Mononuclear cell (primary cell): ENCODE data around the gene STX8. TPM values are rescaled to one million over a fixed set of nuclear protein-coding genes. Genes with fewer than 3 reads are reported as not detected.

Experiments
- H3K27me3 ChIP-seq: 2 replicates; pipeline ENCODE4 v1.6.0; 2011; ENCODE audit warnings: low read length, control low read depth; ENCODE audit not compliant: insufficient read depth
- H3K4me1 ChIP-seq: 2 replicates; pipeline ENCODE4 v1.5.1; 2011; ENCODE audit warnings: mild to moderate bottlenecking, low read length, control low read depth; ENCODE audit not compliant: insufficient read depth
- H3K4me3 ChIP-seq: 2 replicates; pipeline ENCODE4 v1.5.1; 2011; ENCODE audit warnings: mild to moderate bottlenecking, low read length, moderate library complexity
- H3K9me3 ChIP-seq: 2 replicates; pipeline ENCODE4 v1.5.1; 2011; ENCODE audit warnings: low read depth, mild to moderate bottlenecking, control low read depth, low read length
- total RNA-seq: library from RNA; depleted of rRNA; stranded (reverse); fragments of >200 nt; gene quantifications from one replicate; pipeline ENCODE4 v1.2.3, GENCODE V29; 2012

The STX8 gene
- total RNA-seq, 1 donor: 67.8 TPM

DNA sequence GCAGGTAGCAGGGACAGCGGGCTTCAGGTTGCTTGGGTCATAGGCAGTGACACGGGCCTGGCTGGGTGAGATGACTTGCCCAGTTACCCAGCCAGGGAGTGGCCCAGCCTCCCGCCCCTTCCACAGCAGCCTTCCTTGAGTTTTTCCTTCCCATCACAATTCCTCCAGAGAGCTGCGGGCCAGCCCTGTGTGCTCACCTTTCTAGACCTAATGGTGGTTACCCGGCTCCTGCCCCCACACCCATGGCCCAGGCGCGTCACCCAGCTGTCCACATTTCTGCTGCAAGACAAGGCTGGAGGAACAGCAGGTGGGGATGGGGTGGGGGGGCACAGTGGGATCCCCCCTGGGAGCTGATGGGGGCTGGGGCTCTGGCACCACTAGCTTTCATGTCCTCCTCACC, 351.1 kb downstream of the STX8 start:
- Histone ChIP-seq H3K9me3 (no peaks in the 10 kb centered on the region), H3K4me3 (no peak overlapping the region), H3K27me3 (no peaks in the 10 kb centered on the region), H3K4me1 (peaks cover 4% of the 10 kb centered on the region)

DNA sequence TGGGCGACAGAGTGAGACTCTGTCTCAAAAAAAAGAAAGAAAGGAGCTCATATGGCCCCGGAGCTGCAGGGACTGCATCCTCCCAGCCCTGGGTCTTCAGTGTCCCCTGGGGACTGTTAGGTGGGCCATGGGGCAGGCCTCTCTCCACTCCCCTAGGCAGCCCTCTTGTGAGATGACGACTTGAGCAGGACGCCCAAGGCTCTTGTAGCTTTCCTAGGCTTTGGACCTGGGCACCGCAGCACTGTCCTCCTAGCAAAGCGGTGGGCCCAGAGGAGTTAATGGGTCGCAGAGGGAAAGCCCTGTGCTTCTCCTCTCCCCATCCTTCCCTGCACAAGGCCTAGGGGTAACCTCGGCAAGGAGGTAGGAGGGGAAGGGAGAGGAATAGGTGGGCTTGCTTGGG, 352.1 kb downstream of the STX8 start:
- Histone ChIP-seq H3K4me1 (peaks cover 4% of the 10 kb centered on the region), H3K9me3 (no peaks in the 10 kb centered on the region), H3K27me3 (no peaks in the 10 kb centered on the region), H3K4me3 (no peak overlapping the region)

DNA sequence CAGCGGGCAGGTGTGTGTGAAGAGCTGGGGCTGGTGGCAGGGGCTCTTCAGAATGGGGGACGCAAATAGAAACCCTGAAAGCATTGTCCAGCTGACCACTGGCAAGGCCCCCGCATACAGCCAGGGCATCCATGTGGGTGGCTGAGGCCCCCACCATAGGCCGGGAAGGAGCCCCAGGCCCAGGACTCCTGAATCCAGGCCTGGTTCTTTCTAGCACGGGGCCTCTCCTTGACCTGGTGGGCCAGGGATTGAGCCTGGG, 353.8 kb downstream of the STX8 start:
- no peaks in the 10 kb centered on the region for H3K27me3 ChIP-seq

DNA sequence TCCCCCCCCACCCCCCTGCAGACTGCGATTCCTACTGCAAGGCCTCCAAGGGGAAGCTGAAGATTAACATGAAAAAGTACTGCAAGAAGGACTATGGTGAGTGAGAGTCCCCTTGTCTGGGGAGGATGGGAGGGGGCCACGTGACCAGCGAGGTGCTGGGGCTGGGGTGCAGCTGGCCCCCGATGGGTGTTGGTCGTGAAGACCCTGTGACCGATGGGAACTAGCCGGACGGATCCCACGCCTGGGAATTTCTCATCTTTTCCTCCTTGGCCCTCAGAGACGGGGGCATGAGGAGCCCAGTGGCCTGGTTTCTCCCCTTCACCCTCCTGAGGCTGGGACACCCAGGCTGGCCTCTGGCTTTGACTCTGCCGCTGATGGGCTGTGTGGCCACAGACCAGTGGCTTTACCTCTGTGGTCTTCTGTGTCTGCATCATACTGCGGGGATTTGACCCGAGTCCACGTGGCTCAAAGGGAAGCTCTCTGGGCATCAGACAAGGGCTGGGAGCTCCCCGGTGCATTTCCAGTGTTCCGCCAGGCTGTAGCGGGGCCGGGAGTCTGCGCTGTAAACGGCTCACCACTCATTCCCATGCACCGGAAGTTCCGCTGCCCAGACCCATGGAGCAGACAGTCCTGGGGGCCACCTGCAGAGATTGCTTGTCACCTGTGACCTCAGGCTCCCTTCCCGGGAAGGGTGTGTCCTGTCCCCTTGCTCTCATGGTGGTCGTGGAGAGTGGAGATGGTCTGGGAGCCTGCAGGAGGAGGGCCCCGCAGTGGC, 354.3 kb downstream of the STX8 start:
- no peak overlapping the region for H3K4me3 ChIP-seq
- H3K27me3 ChIP-seq: no peaks in the 10 kb centered on the region
- peaks cover under 1% of the 10 kb centered on the region for H3K4me1 ChIP-seq
- peaks cover under 1% of the 10 kb centered on the region for H3K9me3 ChIP-seq

More for the DNA sequence above, 353.8 kb downstream of the STX8 start:
- no peak overlapping the region for H3K4me3 ChIP-seq
- H3K9me3 ChIP-seq: no peaks in the 10 kb centered on the region
- peaks cover 4% of the 10 kb centered on the region for H3K4me1 ChIP-seq

DNA sequence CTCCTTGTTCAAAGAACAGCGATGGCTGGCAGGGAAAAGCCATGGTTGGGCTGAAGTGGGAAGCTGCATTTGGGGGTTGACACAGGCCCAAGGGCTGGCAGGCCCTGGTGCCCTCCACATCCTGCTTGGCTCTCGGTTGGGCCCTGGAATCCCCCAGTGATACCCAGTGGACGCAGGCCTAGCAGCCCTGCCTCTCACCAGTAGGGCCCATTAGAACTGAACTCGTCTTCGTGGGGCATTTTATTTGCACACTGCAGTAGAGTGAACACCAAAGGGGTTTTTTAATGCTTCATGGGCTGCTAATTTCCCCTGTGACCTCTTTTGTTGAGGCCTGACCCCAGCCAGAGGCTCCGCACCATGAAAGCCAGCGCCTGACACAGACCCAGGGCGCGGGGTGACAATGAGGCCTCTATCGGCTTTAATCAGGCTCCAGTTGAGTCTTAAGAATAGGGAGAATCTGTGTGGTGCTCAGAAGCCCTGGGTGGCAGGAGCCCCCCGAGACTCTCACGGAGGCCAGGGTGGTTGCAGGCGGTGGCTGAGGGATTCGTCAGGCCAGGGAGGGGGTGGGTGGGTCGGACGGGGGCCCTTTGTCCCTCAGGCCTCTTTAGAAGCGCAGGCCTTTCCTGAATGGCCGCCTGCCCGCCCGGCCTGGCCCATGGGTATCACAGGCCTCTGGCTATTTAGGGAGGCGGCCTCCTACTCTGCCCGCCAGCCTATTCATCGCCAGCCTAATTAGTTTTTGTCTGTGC, 355.0 kb downstream of the STX8 start:
- Histone ChIP-seq H3K27me3 (no peaks in the 10 kb centered on the region), H3K9me3 (peaks cover 8% of the 10 kb centered on the region)

DNA sequence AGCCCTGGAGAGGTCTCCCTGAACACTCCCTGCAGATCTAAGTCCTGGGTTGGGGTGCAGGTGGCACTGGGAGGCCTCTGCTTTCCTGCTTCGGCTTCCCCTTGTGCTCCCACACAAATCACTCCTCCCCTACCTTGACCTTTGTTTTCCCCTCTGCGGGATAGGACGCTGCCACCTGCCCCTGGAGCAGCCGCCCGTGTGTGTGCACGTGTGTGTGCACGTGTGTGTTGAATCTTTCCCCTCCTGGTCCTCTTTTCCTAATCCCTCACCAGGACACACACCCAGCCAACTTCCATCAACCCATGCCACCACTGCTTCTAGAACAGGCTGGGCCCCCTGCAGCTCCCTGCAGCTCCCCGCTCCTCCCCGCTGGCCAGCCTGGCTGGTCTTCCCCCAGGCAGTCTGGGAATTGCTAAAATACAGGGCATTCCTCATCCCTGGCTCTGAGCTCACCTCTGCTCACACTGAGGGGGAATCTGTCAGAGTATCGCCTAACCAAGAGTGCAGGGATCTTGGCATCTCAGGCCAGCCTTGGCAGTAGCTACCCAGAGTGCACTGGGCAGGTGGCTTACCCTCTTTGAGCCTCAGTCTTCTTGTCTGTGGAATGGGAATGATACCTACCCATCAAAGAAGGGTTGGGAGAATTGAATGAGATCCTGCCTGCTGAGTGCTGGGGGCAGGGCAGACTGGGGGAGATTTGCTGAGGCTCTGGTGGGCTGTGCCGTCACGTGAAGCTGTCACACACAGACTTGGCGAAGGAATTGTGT, 355.8 kb downstream of the STX8 start:
- H3K27me3 ChIP-seq: no peaks in the 10 kb centered on the region
- H3K4me3 ChIP-seq: no peak overlapping the region
- no peaks in the 10 kb centered on the region for H3K4me1 ChIP-seq
- peaks cover 12% of the 10 kb centered on the region for H3K9me3 ChIP-seq

More for the DNA sequence above, 355.0 kb downstream of the STX8 start:
- Histone ChIP-seq H3K4me1 (no peaks in the 10 kb centered on the region), H3K4me3 (no peak overlapping the region)

DNA sequence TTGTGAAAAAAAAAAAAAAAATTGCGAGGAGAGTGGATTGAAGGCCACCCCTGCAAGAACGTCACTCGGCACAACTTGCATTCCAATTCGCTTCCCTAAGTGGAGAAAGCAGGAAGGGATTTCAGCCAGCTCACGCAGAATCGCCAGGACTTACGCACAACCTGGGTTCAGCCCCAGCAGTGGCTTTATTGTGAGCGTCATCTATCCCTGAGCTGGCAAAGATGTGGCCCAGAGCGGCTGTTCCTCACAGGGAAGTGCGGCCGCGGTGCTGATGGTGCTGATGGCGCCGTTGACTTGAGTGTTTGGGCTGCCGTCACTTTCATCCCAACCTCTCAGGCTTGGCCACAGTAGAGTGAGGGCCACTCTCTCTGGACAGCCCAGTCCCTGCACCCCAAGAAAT, 356.7 kb downstream of the STX8 start:
- Histone ChIP-seq H3K27me3 (no peaks in the 10 kb centered on the region), H3K4me3 (no peak overlapping the region), H3K4me1 (no peaks in the 10 kb centered on the region), H3K9me3 (peaks cover 12% of the 10 kb centered on the region)

DNA sequence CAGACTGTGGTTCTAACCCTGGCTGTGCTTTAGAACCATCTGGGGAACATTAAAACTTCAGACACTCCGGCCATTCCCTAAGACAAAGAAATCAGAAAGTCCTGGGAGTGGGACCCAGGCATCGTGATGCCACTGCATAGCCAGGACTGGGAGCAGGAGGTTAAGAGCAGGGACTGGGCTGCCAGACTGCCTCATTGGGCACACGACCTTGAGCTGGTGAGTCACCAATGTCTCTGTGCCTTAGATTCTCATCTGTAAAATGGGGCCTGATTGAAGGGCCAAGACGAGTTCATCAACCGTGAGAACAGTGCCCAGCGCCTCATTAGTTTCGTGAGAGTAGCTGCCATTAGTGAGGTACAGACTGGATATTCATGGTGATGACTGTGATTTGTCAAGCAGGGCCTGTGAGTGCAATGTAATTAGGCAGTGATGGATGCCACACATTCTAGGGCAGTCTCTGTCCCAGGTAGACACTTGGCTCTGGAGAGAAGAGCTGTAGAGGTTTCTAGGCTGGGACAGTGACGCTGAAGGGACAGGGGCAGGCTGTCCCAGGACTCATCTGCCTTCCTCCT, 357.5 kb downstream of the STX8 start:
- Histone ChIP-seq H3K9me3 (peaks cover 12% of the 10 kb centered on the region), H3K27me3 (no peaks in the 10 kb centered on the region), H3K4me3 (no peak overlapping the region), H3K4me1 (no peaks in the 10 kb centered on the region)

DNA sequence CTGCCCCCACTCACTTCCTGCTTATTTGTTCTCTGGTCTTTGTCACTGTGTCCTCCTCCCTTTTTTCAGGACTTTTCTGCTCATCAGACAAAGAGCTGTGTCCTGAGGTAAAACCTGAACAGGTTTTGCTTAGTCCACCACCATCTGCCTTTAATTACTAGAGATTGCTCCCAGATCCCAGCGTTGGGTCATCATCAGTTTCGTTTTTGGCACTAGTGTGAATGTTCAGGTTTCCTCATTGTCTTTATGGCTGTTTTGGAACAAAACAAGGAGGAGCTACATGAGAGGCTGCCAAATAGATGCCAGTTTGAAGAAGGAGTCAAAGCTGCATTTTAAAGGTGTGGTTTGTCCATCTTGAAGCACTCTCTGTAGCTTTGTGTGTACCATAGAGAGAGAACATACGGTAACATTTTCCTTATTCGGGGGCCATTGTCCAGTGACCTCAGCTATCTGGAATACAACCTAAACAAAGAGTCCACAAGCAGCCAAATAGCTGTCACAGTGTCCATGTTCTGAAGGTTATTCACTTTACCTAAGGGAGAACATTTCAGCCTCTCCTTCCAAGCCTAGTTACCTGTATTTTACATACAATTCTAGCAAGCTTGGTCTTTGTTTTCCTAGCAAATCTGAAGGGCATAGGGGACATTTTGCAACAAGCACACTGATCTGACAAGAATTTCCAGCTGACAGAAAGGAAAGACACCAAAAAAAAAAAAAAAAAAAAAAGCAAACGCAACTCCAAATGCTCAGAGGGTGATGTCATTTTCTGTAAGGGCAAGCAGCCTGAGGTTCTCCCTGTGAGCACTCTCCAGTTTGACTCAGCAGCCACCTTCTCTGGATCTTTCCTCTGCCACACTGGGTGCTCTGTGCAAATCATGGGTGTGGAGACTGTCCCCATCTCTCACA, 358.2 kb downstream of the STX8 start:
- Histone ChIP-seq H3K27me3 (no peaks in the 10 kb centered on the region), H3K4me3 (no peak overlapping the region), H3K9me3 (peaks cover 12% of the 10 kb centered on the region), H3K4me1 (no peaks in the 10 kb centered on the region)

DNA sequence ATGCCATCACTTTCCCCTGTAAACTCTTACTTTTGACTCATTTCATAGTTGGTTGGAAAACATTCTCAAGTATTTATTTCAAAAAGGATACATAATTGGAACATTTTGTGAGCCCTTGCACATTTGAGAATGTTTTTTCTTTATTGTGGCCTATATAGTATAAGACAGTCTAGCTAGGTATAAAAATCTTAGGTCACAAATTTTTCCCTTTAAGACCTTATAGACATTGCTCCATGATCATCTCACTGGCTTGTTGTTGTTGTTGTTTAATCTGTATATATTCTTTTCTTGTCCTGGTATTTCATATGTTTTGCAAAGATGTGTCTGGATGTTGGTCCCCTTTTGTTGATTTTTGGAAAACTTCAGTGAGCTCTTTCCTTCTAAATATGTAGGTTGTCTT, 360.2 kb downstream of the STX8 start:
- H3K4me1 ChIP-seq: no peaks in the 10 kb centered on the region
- no peaks in the 10 kb centered on the region for H3K27me3 ChIP-seq
- H3K9me3 ChIP-seq: peaks cover 12% of the 10 kb centered on the region
- no peak overlapping the region for H3K4me3 ChIP-seq

DNA sequence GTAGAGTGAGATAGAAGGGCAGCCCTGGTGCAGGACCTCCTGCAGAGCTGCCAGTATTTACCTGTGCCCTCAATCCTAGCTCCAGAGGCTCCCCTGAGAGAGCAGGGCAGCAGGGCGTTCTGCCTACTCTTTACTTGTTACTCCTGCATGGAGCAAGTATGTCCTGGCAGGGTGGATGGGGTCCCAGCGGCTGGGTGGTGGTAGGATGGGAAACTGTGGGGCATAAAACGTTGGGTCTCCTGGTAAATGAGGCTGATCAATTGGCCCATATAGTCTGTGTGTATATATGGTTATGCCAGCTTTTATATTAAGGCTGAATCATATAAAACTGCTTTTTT, 362.3 kb downstream of the STX8 start:
- Histone ChIP-seq H3K9me3 (peaks cover 12% of the 10 kb centered on the region), H3K4me1 (no peaks in the 10 kb centered on the region), H3K27me3 (no peaks in the 10 kb centered on the region), H3K4me3 (no peak overlapping the region)

DNA sequence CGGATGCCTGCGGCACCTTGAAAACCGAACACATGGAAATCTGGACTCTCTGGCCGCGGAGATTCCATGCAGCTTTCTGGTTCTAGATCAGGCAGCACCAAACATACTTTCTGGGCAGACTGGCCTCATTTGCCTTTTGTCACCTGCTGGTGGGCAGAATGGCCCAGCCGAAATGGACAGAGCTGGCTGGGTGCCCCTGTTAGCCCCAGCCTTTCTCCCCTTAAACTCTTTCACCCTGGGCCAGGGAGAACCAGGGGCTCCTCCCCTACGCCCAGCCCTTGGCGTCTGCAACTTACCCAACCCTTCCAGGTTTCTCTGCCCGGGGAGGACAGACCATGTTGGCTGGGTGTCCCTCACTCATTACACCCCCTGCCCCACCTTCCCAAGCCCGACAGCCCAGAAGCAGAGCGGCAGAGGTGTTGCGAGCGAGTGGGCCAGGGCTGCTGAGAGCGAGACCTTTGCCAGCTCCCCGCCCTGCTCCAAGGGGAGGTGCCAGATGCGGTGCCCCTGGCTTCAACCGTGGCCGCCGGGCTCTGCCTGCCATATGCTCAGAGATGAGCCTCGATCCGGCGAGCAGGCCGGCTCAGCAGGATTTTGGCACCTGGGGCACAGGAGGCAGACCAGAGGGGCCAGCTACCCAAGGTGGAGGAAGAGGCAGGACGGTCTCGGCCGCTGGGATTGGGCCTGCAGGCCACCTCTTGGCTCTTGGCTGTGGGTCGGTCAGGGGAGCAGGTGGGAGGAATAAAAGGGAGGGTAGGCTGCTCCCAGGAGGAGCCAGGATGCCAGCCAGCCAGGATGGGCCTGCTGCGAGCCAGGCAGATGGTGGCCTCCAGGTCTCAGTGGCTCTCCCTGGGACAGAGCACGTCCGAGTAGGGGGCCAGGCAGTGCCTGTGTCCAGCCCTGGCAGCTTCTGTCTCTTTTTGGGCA, 363.0 kb downstream of the STX8 start:
- Histone ChIP-seq H3K4me1 (no peaks in the 10 kb centered on the region), H3K27me3 (no peaks in the 10 kb centered on the region), H3K4me3 (no peak overlapping the region), H3K9me3 (peaks cover 12% of the 10 kb centered on the region)

DNA sequence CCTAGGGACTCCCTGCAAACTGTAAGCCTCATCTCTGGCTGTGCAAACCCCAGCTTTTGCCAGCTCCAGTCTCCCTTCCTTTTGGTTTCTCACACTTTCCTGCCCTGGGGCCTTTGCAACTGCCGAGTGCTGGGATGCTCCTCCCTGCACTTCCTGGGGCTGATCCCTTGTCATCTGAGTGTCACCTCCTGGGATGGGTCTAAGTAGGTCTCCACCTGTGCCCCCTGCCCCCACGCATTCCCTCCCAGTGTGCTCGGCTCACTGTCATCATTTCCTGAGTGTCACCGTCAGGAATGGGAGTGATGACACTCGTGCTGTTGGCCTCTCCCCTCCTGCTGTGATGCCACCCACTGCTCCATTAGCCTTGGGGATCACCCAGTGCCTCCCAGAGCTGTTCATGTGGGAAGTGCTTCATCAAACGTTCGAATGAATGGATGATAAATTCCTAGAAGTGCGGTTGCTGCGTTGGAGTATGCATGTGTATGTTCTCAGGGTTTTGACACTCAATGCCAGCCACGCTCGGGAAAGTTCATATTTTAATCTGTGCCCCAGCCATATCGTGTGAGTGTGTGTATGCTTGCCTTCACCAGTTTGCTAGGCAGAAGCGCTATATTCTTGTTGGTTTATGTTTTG, 364.4 kb downstream of the STX8 start:
- Histone ChIP-seq H3K4me3 (no peak overlapping the region), H3K9me3 (peaks cover 11% of the 10 kb centered on the region), H3K27me3 (no peaks in the 10 kb centered on the region), H3K4me1 (no peaks in the 10 kb centered on the region)
